Progenitor cell of endocrine pancreas (in vitro differentiated cells): ENCODE measurements around the gene FGF11. TPM values are rescaled to one million over a fixed set of nuclear protein-coding genes. Genes with fewer than 3 reads are reported as not detected.

Source experiments
- DNase-seq: peaks from one replicate; pipeline ENCODE4 v3.0.0; 2021; ENCODE audit warnings: low spot score; ENCODE audit not compliant: unreplicated experiment
- H3K27ac Mint-ChIP-seq: 2 replicates; pipeline ENCODE4 v1.8.0; 2021; ENCODE audit warnings: mild to moderate bottlenecking, moderate library complexity, mixed read lengths
- H3K27me3 Mint-ChIP-seq: 2 replicates; pipeline ENCODE4 v1.8.0; 2021; ENCODE audit warnings: mixed read lengths
- H3K36me3 Mint-ChIP-seq: 2 replicates; pipeline ENCODE4 v1.8.0; 2022; ENCODE audit warnings: mixed read lengths; ENCODE audit not compliant: insufficient read depth
- H3K4me1 Mint-ChIP-seq: 2 replicates; pipeline ENCODE4 v1.8.0; 2021; ENCODE audit warnings: low read depth, mixed read lengths
- H3K4me3 Mint-ChIP-seq: 2 replicates; pipeline ENCODE4 v1.8.0; 2021; ENCODE audit warnings: low read depth, mild to moderate bottlenecking, moderate library complexity, mixed read lengths
- H3K9me3 Mint-ChIP-seq: 2 replicates; pipeline ENCODE4 v1.8.0; 2021; ENCODE audit warnings: low read depth, mixed read lengths
- total RNA-seq: library from RNA; stranded (reverse); gene quantifications from 2 replicates; pipeline ENCODE4 v1.2.1, GENCODE V29; 2021
- TF ChIP-seq, protein P1 (sequence below): fragments of 200-600 bp; sonication (generic); IDR thresholded peaks from one replicate; pipeline ENCODE4 v1.5.0; 2021; ENCODE audit warnings: antibody characterized with exemption, mild to moderate bottlenecking; ENCODE audit not compliant: unreplicated experiment

The FGF11 gene
- total RNA-seq, 1 donor from 2014 or later: 4.5 TPM

DNA sequence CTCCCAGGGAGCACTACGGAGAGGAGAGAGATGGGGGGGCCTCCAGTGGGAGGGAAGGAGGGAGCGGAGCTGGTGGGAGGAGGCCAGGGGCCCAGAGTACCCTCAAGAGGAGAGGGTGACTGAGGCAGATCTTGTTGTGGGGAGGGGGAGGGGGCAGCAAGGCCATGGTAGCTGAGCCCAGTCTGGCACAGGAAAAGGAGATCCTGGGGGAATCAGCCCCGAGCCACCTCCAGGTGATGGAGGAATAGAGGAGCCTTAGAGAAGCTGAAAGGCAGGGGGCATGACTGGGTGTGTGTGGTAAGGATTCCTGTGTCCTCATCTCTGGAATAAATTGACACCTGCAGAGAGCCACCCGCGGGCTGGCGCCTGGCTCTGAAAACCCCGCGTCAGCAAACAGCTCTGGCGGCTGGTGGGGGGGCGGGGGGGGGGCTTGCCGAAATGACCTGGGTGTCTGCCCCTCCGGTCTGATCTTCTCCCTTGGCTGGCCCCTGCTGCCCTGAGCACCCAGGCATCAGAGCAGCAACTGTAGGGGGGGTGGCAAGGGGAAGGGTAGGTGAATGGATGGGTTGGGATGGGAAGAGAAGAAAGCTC is 33.0 kb upstream of the FGF11 start:
- no peak for DNase-seq
- TF ChIP-seq, protein P1, sequence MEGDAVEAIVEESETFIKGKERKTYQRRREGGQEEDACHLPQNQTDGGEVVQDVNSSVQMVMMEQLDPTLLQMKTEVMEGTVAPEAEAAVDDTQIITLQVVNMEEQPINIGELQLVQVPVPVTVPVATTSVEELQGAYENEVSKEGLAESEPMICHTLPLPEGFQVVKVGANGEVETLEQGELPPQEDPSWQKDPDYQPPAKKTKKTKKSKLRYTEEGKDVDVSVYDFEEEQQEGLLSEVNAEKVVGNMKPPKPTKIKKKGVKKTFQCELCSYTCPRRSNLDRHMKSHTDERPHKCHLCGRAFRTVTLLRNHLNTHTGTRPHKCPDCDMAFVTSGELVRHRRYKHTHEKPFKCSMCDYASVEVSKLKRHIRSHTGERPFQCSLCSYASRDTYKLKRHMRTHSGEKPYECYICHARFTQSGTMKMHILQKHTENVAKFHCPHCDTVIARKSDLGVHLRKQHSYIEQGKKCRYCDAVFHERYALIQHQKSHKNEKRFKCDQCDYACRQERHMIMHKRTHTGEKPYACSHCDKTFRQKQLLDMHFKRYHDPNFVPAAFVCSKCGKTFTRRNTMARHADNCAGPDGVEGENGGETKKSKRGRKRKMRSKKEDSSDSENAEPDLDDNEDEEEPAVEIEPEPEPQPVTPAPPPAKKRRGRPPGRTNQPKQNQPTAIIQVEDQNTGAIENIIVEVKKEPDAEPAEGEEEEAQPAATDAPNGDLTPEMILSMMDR: no peak
- H3K4me1 Mint-ChIP-seq: peaks cover 12% of the 10 kb centered on the region
- peaks cover 15% of the 10 kb centered on the region for H3K36me3 Mint-ChIP-seq
- peak overlapping the region; percentile 35 for H3K27ac Mint-ChIP-seq
- no peaks in the 10 kb centered on the region for H3K9me3 Mint-ChIP-seq
- H3K4me3 Mint-ChIP-seq: peak overlapping the region; percentile 70
- peaks cover 27% of the 10 kb centered on the region for H3K27me3 Mint-ChIP-seq

DNA sequence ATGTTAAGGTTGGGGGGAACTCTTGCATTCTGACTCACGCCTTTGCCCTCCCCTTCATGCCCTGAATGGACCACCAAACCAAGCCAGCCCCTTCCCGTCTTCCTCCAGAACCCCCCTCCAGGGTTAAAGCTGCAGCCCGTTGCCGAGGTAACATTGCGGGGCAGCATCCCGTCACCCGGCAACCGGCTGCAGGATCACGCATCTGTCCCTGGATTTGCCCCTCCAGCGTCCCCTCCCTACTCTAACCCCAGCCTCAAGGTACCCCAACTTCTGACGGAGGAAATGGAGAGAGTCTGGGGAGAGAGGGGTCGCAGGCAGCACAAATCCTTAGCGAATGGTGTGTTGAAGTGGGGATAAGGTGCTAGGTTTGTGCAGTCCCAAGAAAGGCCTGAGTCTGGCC is 32.2 kb upstream of the FGF11 start:
- Mint-ChIP-seq H3K4me3 (no peak overlapping the region), H3K27ac (no peak overlapping the region), H3K9me3 (no peaks in the 10 kb centered on the region), H3K27me3 (peaks cover 27% of the 10 kb centered on the region), H3K36me3 (peaks cover 13% of the 10 kb centered on the region), H3K4me1 (peaks cover 10% of the 10 kb centered on the region)
- DNase-seq: no peak
- TF ChIP-seq, protein P1: no peak

DNA sequence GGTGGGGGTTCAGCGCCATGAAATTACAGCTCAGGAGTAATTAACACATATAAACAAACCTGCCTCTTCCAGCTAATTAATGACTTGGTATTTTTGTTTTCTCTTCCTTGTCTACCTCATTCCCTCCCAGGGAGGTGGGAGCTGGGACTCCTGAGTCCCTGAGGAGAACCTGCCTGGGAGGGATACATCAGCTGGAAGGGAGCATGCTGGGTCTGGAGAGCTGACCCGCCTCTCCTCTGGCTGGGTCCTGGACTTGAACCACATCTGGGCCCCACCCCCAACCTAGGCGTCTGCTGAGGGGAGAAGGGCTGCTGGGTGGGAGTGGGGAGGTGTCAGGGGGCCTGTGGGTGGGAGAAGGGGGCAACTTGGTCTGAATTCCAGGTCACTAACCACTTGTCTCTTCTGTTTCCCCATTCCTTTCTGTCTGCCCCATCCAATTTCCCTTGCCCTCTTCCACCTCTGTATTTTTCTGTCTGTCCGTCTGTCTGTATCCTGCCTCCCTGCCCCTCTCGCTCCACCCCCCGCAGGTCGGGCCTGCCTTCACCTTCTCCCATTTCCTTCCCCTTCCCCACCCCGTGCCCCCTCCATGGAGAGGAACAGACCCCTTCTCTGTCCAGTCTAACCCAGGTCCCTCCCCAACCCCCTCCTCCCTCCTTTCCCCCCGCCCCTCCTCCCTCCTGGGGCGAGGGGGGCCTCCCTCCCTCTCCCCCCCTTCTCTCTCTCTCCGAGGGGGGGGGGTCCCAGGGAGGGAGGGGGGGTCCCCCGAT is 31.6 kb upstream of the FGF11 start, which contains the start of gene NLGN2:
TSS of gene NLGN2 (plus strand) at position 361 of the 767 bp plus-strand sequence. CDS start 411 bp downstream, outside the sequence.
- no peak within 1 kb of the TSS for H3K27ac Mint-ChIP-seq
- H3K9me3 Mint-ChIP-seq: no peaks in the 10 kb centered on the region
- peaks cover 14% of the 10 kb centered on the region for H3K36me3 Mint-ChIP-seq
- peaks cover 27% of the 10 kb centered on the region for H3K27me3 Mint-ChIP-seq
- TF ChIP-seq, protein P1: no peak
- peaks cover 10% of the 10 kb centered on the region for H3K4me1 Mint-ChIP-seq
- no peak within 1 kb of the TSS for H3K4me3 Mint-ChIP-seq
- no peak for DNase-seq

- H3K4me1 Mint-ChIP-seq: peaks cover 5% of the 10 kb centered on the region
- no peak for DNase-seq
- TF ChIP-seq, protein P1: no peak
- peaks cover 14% of the 10 kb centered on the region for H3K36me3 Mint-ChIP-seq
- no peak overlapping the region for H3K27ac Mint-ChIP-seq
- H3K27me3 Mint-ChIP-seq: peaks cover 27% of the 10 kb centered on the region
- no peak overlapping the region for H3K4me3 Mint-ChIP-seq
- no peaks in the 10 kb centered on the region for H3K9me3 Mint-ChIP-seq
These were observed 31.0 kb upstream of the FGF11 start for GRCh38 chr17:7408252-7408727.

DNA sequence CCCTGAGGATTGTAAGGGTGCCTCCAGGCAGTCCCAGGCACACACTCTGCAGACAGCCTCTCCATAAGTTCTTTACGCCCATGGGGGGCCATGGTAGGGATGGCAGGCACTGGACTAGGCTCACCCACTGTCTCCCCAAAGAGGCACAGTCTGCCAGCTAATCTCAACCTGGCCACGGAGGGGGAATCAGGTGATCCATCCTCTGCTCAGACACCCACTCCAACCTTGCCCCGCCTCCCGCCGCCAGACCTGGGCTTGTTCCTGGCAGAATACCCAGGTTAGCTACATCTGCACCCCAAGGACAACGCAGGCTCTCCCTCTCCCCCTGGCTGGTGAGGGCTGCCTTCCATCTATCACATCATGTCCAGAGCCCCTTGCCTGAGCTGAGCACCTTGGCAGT is 30.4 kb upstream of the FGF11 start:
- no peaks in the 10 kb centered on the region for H3K9me3 Mint-ChIP-seq
- H3K4me3 Mint-ChIP-seq: peak overlapping the region; percentile 26
- peaks cover 27% of the 10 kb centered on the region for H3K27me3 Mint-ChIP-seq
- H3K4me1 Mint-ChIP-seq: peaks cover 5% of the 10 kb centered on the region
- no peak overlapping the region for H3K27ac Mint-ChIP-seq
- DNase-seq: no peak
- TF ChIP-seq, protein P1: no peak
- H3K36me3 Mint-ChIP-seq: peaks cover 14% of the 10 kb centered on the region
